PC-9 (cell line): Measurements from ENCODE around the gene WFIKKN2. TPM values are rescaled to one million over a fixed set of nuclear protein-coding genes. Genes with fewer than 3 reads are reported as not detected.
"Not testable (repeated sequence)": the region's sequence is repeated elsewhere in the genome, so short reads cannot be mapped to it uniquely, and the experiment has no call there.

Experiments
- BruUV-seq: library from RNA; stranded (reverse); fragments of 400-500 nt; replicated peaks from 2 replicates; lab custom pipeline; 2021; lab: Mats Ljungman, UMichigan
- CTCF ChIA-PET: fragments of 300-600 bp; sonication (Branson Sonifier 250); formaldehyde crosslinking; loops from one replicate; lab custom pipeline; 2022; ENCODE audit warnings: antibody characterized with exemption; lab: Charles Lee
- POLR2A ChIA-PET: fragments of 300-600 bp; sonication (Branson Sonifier 250); formaldehyde crosslinking; loops from one replicate; lab custom pipeline; 2022; ENCODE audit warnings: antibody characterized with exemption; ENCODE audit not compliant: unreplicated experiment; lab: Charles Lee
- DNase-seq, 2 experiments: peaks; one replicate each; pipeline versions ENCODE4 v3.0.0 to v3.0.0-alpha.2; 2015 to 2022; ENCODE audit warnings: mixed read lengths in 1 of 2
- H2AFZ ChIP-seq: fragments of 200-600 bp; sonication (generic); 2 replicates; pipeline ENCODE4 v1.8.1; 2017; ENCODE audit warnings: antibody characterized with exemption
- H3F3A ChIP-seq: fragments of 200-600 bp; sonication (generic); 2 replicates; pipeline ENCODE4 v1.8.1; 2017; ENCODE audit warnings: antibody characterized with exemption, mild to moderate bottlenecking, low read depth; ENCODE audit not compliant: insufficient read depth
- H3K27ac ChIP-seq: fragments of 200-600 bp; sonication (generic); 2 replicates; pipeline ENCODE4 v1.6.1; 2016; ENCODE audit warnings: mixed run types
- H3K27me3 ChIP-seq: fragments of 200-600 bp; sonication (generic); 2 replicates; pipeline ENCODE4 v1.6.1; 2016; ENCODE audit warnings: low read depth, mixed run types; ENCODE audit not compliant: insufficient read depth
- H3K36me3 ChIP-seq: fragments of 200-600 bp; sonication (generic); 2 replicates; pipeline ENCODE4 v1.6.1; 2016; ENCODE audit warnings: low read depth, mixed run types
- H3K4me1 ChIP-seq: fragments of 200-600 bp; sonication (generic); replicated peaks from 2 replicates; pipeline ENCODE4 v1.6.1; 2016; ENCODE audit warnings: mixed run types; ENCODE audit not compliant: insufficient read depth
- H3K4me2 ChIP-seq: fragments of 200-600 bp; sonication (generic); 2 replicates; pipeline ENCODE4 v1.6.1; 2017; ENCODE audit warnings: mixed run types
- H3K4me3 ChIP-seq: fragments of 200-600 bp; sonication (generic); 2 replicates; pipeline ENCODE4 v1.6.1; 2016; ENCODE audit warnings: mixed run types
- H3K79me2 ChIP-seq: fragments of 200-600 bp; sonication (generic); 2 replicates; pipeline ENCODE4 v1.6.1; 2017; ENCODE audit warnings: low read depth, mixed run types
- H3K9me2 ChIP-seq: fragments of 200-600 bp; sonication (generic); 2 replicates; pipeline ENCODE4 v1.8.1; 2017; ENCODE audit warnings: mild to moderate bottlenecking; ENCODE audit not compliant: insufficient read depth
- H3K9me3 ChIP-seq: fragments of 200-600 bp; sonication (generic); 2 replicates; pipeline ENCODE4 v1.8.1; 2016; ENCODE audit warnings: low read depth; ENCODE audit not compliant: insufficient read depth
- H4K20me1 ChIP-seq: fragments of 200-600 bp; sonication (generic); 2 replicates; pipeline ENCODE4 v1.8.1; 2017; ENCODE audit not compliant: insufficient read depth
- EZH2 ChIP-seq: fragments of 200-600 bp; sonication (generic); IDR thresholded peaks from 2 replicates; pipeline ENCODE4 v1.8.0; 2017; ENCODE audit warnings: antibody characterized with exemption, low read depth
- intact Hi-C: fragments of 100-400 bp; cut with micrococcal nuclease; formaldehyde crosslinking; loops from one replicate; pipeline ENCODE4 v1.10.0; 2022; ENCODE audit not compliant: unreplicated experiment
- total RNA-seq: library from RNA; stranded (reverse); gene quantifications from 2 replicates; pipeline ENCODE4 v1.2.3, GENCODE V29; 2021
- TF ChIP-seq, protein P1 (sequence below): fragments of 200-600 bp; sonication (generic); conservative IDR thresholded peaks from 2 replicates; pipeline ENCODE4 v1.6.1; 2017; ENCODE audit warnings: mixed run types, antibody characterized with exemption, mild to moderate bottlenecking, moderate library complexity

Gene WFIKKN2
- total RNA-seq, 1 experiment from 2014 or later, result not detected

DNA sequence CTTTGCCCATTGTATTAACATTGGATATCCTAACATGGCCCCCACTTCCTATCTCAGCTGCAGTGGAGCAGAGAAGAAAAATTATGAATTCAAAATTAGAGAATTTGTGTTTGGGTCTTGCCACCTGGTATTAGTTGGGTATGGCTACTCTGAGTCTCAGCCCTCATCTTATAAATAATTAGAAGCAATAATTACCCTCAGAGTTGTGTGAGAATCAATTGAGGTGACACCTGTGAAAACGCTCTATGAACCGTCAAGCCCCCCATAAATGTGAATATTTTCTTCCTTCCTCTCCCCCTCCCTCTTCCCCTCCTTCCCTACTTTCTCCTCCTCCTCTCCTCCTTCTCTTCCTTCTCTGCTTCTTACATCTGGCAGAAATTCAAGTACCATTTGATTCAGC, 39.7 kb downstream of the WFIKKN2 start:
- H3K36me3 ChIP-seq, result no peaks in the 10 kb centered on the region
- no peaks in the 10 kb centered on the region for H3K27me3 ChIP-seq
- H3F3A ChIP-seq, result no peaks in the 10 kb centered on the region
- H3K79me2 ChIP-seq, result no peaks in the 10 kb centered on the region
- DNase-seq, result no peak
- no peaks in the 10 kb centered on the region for H3K9me2 ChIP-seq
- H4K20me1 ChIP-seq, result no peaks in the 10 kb centered on the region
- POLR2A ChIA-PET, result no interaction called here
- intact Hi-C loops, result no loop called here
- no peak overlapping the region for H2AFZ ChIP-seq
- H3K4me3 ChIP-seq, result no peak overlapping the region
- no peak overlapping the region for H3K27ac ChIP-seq
- CTCF ChIA-PET, result interaction anchor here (0.5 kb wide), 1 partner anchor 1250 kb away, joined by 5 read pairs; no protein-coding TSS in a partner anchor
- peaks cover 6% of the 10 kb centered on the region; the same call in 1 of the 2 replicates for H3K9me3 ChIP-seq
- no peaks in the 10 kb centered on the region for H3K4me1 ChIP-seq
- BruUV-seq, result no TSS peak
- TF ChIP-seq EZH2, result no peak
- TF ChIP-seq, protein P1, sequence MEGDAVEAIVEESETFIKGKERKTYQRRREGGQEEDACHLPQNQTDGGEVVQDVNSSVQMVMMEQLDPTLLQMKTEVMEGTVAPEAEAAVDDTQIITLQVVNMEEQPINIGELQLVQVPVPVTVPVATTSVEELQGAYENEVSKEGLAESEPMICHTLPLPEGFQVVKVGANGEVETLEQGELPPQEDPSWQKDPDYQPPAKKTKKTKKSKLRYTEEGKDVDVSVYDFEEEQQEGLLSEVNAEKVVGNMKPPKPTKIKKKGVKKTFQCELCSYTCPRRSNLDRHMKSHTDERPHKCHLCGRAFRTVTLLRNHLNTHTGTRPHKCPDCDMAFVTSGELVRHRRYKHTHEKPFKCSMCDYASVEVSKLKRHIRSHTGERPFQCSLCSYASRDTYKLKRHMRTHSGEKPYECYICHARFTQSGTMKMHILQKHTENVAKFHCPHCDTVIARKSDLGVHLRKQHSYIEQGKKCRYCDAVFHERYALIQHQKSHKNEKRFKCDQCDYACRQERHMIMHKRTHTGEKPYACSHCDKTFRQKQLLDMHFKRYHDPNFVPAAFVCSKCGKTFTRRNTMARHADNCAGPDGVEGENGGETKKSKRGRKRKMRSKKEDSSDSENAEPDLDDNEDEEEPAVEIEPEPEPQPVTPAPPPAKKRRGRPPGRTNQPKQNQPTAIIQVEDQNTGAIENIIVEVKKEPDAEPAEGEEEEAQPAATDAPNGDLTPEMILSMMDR, result no peak
- H3K4me2 ChIP-seq, result no peak overlapping the region

DNA sequence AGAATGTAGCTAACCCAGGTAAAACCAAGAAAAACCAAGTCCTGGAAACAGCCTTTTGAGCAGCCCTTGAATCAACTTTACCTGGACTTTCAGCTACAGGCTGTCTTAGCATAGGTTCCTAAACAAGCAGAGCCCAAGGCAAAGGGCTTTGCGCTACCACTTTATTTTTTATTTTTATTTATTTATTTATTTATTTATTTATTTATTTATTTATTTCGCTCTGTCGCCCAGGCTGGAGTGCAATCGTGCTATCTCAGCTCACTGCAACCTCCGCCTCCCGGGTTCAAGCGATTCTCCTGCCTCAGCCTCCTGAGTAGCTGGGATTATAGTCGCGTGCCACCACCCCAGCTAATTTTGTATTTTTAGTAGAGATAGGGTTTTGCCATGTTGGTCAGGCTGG, 41.7 kb downstream of the WFIKKN2 start:
- POLR2A ChIA-PET, H3K36me3 ChIP-seq, H3K4me2 ChIP-seq, H4K20me1 ChIP-seq, H3K27ac ChIP-seq, H3K79me2 ChIP-seq, H3K9me2 ChIP-seq, H3K4me1 ChIP-seq, H3K27me3 ChIP-seq, H3K9me3 ChIP-seq, CTCF ChIA-PET, H2AFZ ChIP-seq, intact Hi-C loops, H3K4me3 ChIP-seq, DNase-seq, H3F3A ChIP-seq, BruUV-seq: not testable (repeated sequence)

DNA sequence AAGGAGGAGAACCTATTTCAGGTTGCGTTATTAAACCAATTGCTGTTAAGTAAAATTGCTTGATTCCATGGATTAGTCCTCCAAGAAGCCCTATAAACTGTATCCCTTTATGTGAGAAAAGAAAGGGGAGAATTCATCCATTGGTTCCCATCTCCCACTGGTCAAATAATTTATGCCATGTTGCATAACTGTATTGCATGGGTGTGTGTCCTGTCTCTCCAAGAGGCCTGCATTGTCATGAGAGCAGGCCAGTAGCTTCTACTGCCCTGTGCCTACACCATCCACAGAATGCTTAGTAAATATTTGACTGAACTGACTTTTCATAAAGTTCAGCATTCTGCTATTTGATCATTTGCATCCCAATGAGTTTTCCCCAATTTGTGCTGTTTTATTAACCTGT, 42.5 kb downstream of the WFIKKN2 start:
- no peaks in the 10 kb centered on the region for H4K20me1 ChIP-seq
- no peak overlapping the region for H3K27ac ChIP-seq
- no peak for TF ChIP-seq EZH2
- TF ChIP-seq, protein P1, result no peak
- H3K79me2 ChIP-seq, result no peaks in the 10 kb centered on the region
- peaks cover 16% of the 10 kb centered on the region for H3K4me1 ChIP-seq
- H3K4me2 ChIP-seq, result no peak overlapping the region
- H3F3A ChIP-seq, result peaks cover 13% of the 10 kb centered on the region
- H3K36me3 ChIP-seq, result no peaks in the 10 kb centered on the region
- no peak for DNase-seq
- peaks cover 7% of the 10 kb centered on the region; the same call in 1 of the 2 replicates for H3K9me3 ChIP-seq
- ChIA-PET CTCF (no interaction called here), POLR2A (no interaction called here)
- H3K27me3 ChIP-seq, result no peaks in the 10 kb centered on the region
- no peak overlapping the region for H2AFZ ChIP-seq
- no peaks in the 10 kb centered on the region for H3K9me2 ChIP-seq
- no TSS peak for BruUV-seq
- intact Hi-C loops, result no loop called here
- H3K4me3 ChIP-seq, result no peak overlapping the region

DNA sequence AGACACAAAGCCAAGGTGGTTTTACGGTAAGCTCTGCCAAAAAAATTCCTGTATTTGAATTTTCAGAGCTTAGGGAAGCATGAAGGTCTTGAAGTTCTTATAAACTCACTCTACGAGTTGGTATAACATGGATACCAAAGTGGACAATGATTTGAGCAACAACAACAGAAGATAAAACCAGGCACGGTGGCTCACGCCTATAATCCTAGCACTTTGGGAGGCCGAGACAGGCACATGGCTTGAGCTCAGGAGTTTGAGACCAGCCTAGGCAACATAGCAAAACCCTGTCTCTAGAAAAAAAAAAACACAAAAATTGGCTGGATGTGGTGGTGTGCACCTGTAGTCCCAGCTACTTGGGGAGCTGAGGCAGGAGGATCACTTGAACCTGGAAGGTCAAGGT, 43.7 kb downstream of the WFIKKN2 start:
- no TSS peak for BruUV-seq
- ChIA-PET CTCF (interaction anchor here (0.7 kb wide), 1 partner anchor 77 kb away, joined by 4 read pairs; no protein-coding TSS in a partner anchor), POLR2A (no interaction called here)

More for the DNA sequence above, 43.7 kb downstream of the WFIKKN2 start:
- Histone ChIP-seq H3K27ac (no peak overlapping the region), H3K4me2 (no peak overlapping the region), H3K79me2 (no peaks in the 10 kb centered on the region), H3K9me3 (peaks cover 7% of the 10 kb centered on the region; the same call in 1 of the 2 replicates), H3K36me3 (no peaks in the 10 kb centered on the region), H2AFZ (no peak overlapping the region), H3K4me1 (peaks cover 29% of the 10 kb centered on the region), H4K20me1 (no peaks in the 10 kb centered on the region), H3F3A (peaks cover 24% of the 10 kb centered on the region), H3K4me3 (no peak overlapping the region), H3K27me3 (no peaks in the 10 kb centered on the region), H3K9me2 (no peaks in the 10 kb centered on the region)
- intact Hi-C loops, result no loop called here
- TF ChIP-seq, protein P1, result no peak
- no peak for TF ChIP-seq EZH2
- no peak for DNase-seq
